Vagina (tissue), 2 donors: Measurements from ENCODE around the gene PPFIBP2.

Experiments
- CTCF ChIP-seq, 3 experiments: fragments of 450-650 bp in 2 of 3; fragments of 200-600 bp in 1 of 3; sonication (generic) in 1 of 3; IDR thresholded peaks; one replicate each; pipeline ENCODE4 v1.5.1; 2017 to 2019; ENCODE audit warnings: antibody characterized with exemption in 3 of 3, mild to moderate bottlenecking in 2 of 3, moderate library complexity in 2 of 3
- POLR2AphosphoS5 ChIP-seq, 2 donors: sonication (generic); formaldehyde crosslinking; IDR thresholded peaks; one replicate each; pipeline ENCODE4 v1.9.0; 2017; ENCODE audit warnings: antibody characterized with exemption in 2 of 2, mild to moderate bottlenecking in 2 of 2, low read depth in 1 of 2; ENCODE audit not compliant: insufficient read depth in 1 of 2

DNA sequence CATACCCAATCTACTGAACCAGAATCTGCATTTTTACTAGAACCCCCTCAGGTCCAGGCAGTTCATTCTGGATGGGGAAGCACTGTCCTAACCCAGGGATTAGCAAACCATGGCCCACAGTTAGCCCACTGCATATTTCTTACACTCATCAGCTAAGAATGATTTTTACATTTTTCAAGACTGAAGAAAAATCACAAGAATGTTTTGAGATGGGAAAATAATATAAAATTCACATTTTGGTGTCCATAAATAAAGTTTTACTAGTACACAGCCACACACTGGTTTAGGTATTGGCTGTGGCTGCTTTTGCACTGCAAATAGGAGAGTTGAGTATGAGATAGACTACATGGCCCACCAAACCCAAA is 59.4 kb downstream of the PPFIBP2 start:
- TF ChIP-seq POLR2AphosphoS5 (IDR thresholded peaks at IDR 0.05; ENCODE audit: insufficient read depth in 1 of 2, low read depth in 1 of 2) (no peak), CTCF (IDR thresholded peaks at IDR 0.05) (no peak)
